Ovary (tissue), 9 donors: Measurements from ENCODE around the gene MRPL34. TPM values are rescaled to one million over a fixed set of nuclear protein-coding genes. Genes with fewer than 3 reads are reported as not detected.

ENCODE experiments used
- DNase-seq, 5 donors: peaks; one replicate each; pipeline ENCODE4 v3.0.0-alpha.2; 2019 to 2020
- H3K27ac ChIP-seq, 2 donors: fragments of 200-600 bp; one replicate each; pipeline versions ENCODE4 v1.5.1 to v1.8.0; 2019 to 2022
- H3K27me3 ChIP-seq: fragments of 200-600 bp; one replicate; pipeline ENCODE4 v1.8.0; 2022
- H3K36me3 ChIP-seq: fragments of 200-600 bp; sonication (generic); one replicate; pipeline ENCODE4 v1.5.1; 2019
- H3K4me1 ChIP-seq: one replicate; pipeline ENCODE4 v1.8.1; 2013; ENCODE audit warnings: mild to moderate bottlenecking, moderate library complexity; ENCODE audit not compliant: insufficient read depth
- H3K4me3 ChIP-seq: fragments of 200-600 bp; sonication (generic); one replicate; pipeline ENCODE4 v1.5.1; 2017
- H3K9me3 ChIP-seq, 2 donors: fragments of 200-600 bp in 1 of 2; sonication (generic) in 1 of 2; one replicate each; pipeline versions ENCODE4 v1.5.1 to v1.8.1; 2013 to 2019; ENCODE audit warnings: mild to moderate bottlenecking in 1 of 2, moderate library complexity in 1 of 2
- EP300 ChIP-seq: sonication (generic); formaldehyde crosslinking; IDR thresholded peaks from one replicate; pipeline ENCODE4 v1.6.1; 2017; ENCODE audit warnings: antibody characterized with exemption
- POLR2A ChIP-seq: fragments of 450-650 bp; IDR thresholded peaks from one replicate; pipeline ENCODE4 v1.6.1; 2017; ENCODE audit warnings: antibody characterized with exemption, mild to moderate bottlenecking, moderate library complexity
- whole genome bisulfite sequencing, 3 donors: extraction: QIAGEN DNeasy Blood & Tissue Kit in 1 of 3; methylation state at CpG; one replicate each; pipeline versions ENCODE4 v1.1.5 to v1.1.7; 2013 to 2017; 5-methylcytosine and 5-hydroxymethylcytosine counted together
- intact Hi-C, 4 donors: fragments of 100-400 bp; cut with DNase I; formaldehyde crosslinking; loops; one replicate each; pipeline versions ENCODE4 v1.11.0 to v1.15.1; 2022 to 2023
- polyA plus RNA-seq, 2 donors: library from polyadenylated mRNA; stranded (reverse); fragments of 200-250 nt in 1 of 2; fragments of 350-450 nt in 1 of 2; fragmentation: Illumina TruSeq in 1 of 2; extraction: RNeasy Lipid Tissue Mini Kit (QIAGEN cat#74804) in 1 of 2; gene quantifications; one replicate each; pipeline ENCODE4 v1.2.3, GENCODE V29; 2013 to 2014
- total RNA-seq, 7 donors: library from RNA; depleted of rRNA in 2 of 7; stranded (reverse); fragments of >200 nt in 2 of 7; fragmentation: NEBNext Ultra II Directional in 3 of 7; extraction: Animal tissue kit (Norgen Biotek cat#: 25700) in 3 of 7; gene quantifications; one replicate each; pipeline versions ENCODE4 v1.1.0 to v1.2.4, GENCODE V29; 2016 to 2023
- TF ChIP-seq, protein P1 (sequence below), 3 donors: fragments of 450-650 bp in 2 of 3; fragments of 200-600 bp in 1 of 3; IDR thresholded peaks; one replicate each; pipeline versions ENCODE4 v1.5.1 to v1.8.0; 2016 to 2022; ENCODE audit warnings: antibody characterized with exemption in 3 of 3, mild to moderate bottlenecking in 1 of 3
- donor health status: DM: no; HTN: no; CAD: no; lungs with moderate emphysema.
- donor health status: DM: no; HTN: no; CAD: no.
- donor health status: Bipolar disorder and iron deficiency.
- donor health status: DM: yes; HTN: yes; CAD: no.
- donor health status: DM: no; HTN: no; CAD: no.
- donor health status: DM: yes; HTN: yes; CAD: no.

Gene MRPL34
- total and polyA plus RNA-seq, 9 donors = 39.5 to 93.4 (median 58.3) TPM

DNA sequence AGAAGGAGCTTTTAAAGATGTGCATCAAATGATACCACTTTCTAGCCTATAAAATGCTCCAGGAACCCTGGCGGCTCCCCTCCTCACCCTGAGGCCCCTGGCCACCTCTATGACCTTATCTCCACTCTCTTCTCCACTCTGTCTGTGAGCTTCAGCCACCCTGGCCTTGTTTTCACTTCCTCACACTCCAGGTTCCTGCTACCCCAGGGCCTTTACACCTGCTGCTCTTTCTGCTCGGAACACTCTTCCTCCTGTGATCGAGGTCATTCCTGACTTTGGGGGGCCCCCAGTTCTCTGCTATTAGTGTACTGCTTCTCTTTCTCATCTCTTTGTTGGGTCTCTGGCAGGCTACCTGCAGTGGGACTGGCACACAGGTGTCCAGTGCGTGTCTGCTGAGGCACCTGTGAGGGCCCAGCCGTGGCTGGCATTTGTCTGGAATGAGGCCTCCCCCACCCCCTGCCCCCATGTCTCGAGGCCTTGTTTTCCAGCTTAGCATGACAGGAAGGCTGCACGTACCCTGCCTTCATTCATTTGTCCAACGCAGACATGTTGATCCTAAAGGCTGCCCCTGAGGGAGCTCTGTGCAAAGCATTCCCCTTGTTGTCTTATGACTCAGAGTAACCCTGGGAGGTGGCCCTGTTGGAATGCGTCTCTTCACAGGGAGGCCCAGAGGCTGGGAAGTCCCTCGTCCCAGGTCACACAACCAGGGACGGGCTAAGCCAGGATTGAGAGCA, 6.0 kb downstream of the MRPL34 start:
- no peaks in the 10 kb centered on the region for H3K36me3 ChIP-seq
- DNase-seq = no peak
- no peak overlapping the region for H3K4me3 ChIP-seq
- 64 to 80% (median 76%) methylated on average over 9 to 11 of the region's 11 CpGs for WGBS, 3 donors
- H3K27ac ChIP-seq = no peak overlapping the region
- TF ChIP-seq EP300 (no peak), POLR2A (no peak)
- TF ChIP-seq, protein P1, sequence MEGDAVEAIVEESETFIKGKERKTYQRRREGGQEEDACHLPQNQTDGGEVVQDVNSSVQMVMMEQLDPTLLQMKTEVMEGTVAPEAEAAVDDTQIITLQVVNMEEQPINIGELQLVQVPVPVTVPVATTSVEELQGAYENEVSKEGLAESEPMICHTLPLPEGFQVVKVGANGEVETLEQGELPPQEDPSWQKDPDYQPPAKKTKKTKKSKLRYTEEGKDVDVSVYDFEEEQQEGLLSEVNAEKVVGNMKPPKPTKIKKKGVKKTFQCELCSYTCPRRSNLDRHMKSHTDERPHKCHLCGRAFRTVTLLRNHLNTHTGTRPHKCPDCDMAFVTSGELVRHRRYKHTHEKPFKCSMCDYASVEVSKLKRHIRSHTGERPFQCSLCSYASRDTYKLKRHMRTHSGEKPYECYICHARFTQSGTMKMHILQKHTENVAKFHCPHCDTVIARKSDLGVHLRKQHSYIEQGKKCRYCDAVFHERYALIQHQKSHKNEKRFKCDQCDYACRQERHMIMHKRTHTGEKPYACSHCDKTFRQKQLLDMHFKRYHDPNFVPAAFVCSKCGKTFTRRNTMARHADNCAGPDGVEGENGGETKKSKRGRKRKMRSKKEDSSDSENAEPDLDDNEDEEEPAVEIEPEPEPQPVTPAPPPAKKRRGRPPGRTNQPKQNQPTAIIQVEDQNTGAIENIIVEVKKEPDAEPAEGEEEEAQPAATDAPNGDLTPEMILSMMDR (IDR thresholded peaks at IDR 0.05) = no peak
- H3K4me1 ChIP-seq = peaks cover 2% of the 10 kb centered on the region
- intact Hi-C loops = no loop called here
- no peaks in the 10 kb centered on the region for H3K9me3 ChIP-seq
- no peaks in the 10 kb centered on the region for H3K27me3 ChIP-seq

DNA sequence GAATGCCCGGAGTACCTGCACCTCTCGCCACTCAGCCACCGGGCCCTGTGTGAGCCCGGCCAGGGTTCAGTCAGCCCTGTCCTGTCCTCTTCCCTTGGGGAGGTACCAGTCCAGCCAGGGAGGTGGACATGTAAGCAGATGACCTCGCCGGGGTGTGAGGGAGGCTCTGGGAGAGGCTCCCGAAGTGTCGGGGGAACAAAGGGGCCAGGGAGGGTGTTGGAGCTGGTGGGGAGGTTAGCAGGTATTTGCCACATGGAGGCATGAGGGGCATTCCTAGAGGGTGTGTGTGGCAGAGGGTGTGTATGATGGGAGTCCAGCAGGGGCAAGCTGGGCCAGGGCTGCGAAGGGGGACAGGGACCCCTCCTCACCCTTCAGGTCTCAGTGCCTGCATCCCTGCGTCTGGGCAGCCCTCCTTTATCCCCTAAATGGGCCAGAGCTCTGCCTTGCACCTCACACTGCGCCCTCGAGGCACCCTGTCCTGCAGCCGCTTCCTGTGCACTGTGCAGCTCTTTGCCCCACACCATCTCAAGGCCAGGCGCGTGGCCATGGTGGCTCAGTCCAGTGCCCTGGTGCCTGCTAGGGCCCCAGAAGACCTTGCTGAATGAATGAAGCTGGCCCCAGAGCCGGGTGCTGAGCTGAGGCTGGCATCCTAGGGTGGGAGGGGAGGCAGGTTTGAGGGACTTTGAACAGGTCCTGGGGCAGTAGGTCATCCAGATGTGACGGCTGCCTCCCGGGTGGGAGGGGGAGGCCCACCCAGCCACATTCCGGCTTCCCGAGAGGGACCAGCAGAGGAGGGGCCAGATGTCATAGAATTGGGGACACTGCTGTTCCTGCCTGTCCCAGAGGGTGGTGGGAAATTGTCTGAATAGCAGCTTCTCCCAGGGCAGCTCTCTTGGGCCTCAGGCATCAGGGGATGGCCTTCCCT, 6.8 kb downstream of the MRPL34 start:
- no peak for DNase-seq
- Histone ChIP-seq H3K27me3 (no peaks in the 10 kb centered on the region), H3K4me1 (peaks cover 2% of the 10 kb centered on the region), H3K4me3 (no peak overlapping the region), H3K36me3 (no peaks in the 10 kb centered on the region), H3K27ac (no peak overlapping the region), H3K9me3 (no peaks in the 10 kb centered on the region)
- 76 to 85% (median 83%) methylated on average over 20 of the region's 20 CpGs for WGBS, 3 donors
- intact Hi-C loops = no loop called here
- TF ChIP-seq EP300 = no peak
- TF ChIP-seq, protein P1 (IDR thresholded peaks at IDR 0.05) = no peak
- no peak for TF ChIP-seq POLR2A

DNA sequence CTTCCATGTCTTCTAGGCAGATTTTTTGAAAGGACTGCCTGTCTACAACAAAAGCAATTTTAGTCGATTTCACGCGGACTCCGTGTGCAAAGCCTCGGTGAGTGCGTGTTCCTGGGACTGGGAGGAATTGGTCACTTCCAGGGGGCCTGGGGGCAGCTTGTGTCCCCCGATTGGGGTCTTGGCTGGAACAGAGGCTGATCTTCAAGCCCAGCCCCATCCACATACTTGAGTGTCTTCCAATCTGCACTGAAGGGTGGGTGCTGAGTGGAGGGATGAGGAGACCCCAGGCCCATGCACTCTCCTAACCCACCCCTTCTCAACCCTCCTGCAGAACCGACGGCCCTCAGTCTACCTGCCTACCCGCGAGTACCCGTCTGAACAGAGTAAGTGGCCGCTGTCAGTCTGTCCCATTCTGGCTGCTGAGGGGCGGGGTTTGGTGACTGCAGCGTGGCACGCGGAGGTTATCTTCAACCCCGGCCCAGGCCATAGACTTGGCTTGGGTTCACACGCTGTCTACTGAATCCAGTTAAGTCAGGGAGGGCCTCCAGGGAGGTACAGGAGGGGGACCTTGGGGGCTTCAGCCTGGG, 8.4 kb downstream of the MRPL34 start:
- Histone ChIP-seq H3K4me3 (no peak overlapping the region), H3K4me1 (no peaks in the 10 kb centered on the region), H3K9me3 (no peaks in the 10 kb centered on the region), H3K27me3 (no peaks in the 10 kb centered on the region), H3K27ac (no peak overlapping the region), H3K36me3 (no peaks in the 10 kb centered on the region)
- WGBS, 3 donors = 89 to 93% (median 89%) methylated on average over 19 of the region's 19 CpGs
- intact Hi-C loops = no loop called here
- no peak for TF ChIP-seq POLR2A
- TF ChIP-seq, protein P1 (IDR thresholded peaks at IDR 0.05) = no peak
- TF ChIP-seq EP300 = no peak
- no peak for DNase-seq

DNA sequence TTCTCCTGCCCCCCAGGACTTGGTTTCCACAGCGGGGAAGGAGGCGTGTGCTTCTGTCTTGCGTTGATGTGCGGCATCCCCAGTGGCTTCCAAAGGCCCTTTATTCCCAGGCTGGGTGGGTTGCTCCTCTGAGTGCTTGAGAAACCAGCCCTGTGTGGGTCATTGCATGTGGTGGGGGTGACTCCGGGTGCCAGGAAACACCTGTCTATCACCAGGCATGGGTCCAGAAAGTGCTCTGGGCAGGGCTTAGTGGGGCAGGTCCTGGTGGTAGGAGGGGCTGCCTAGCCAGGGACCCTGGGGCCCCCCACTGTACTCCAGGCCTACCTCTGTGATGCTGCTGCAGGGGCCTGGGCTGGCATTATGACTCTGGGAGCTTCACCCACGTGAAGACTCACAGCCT, 13.3 kb downstream of the MRPL34 start:
- TF ChIP-seq, protein P1 (IDR thresholded peaks at IDR 0.05) = no peak
- TF ChIP-seq EP300 (no peak), POLR2A (no peak)
- 73 to 75% (median 75%) methylated on average over 6 of the region's 6 CpGs for WGBS, 3 donors
- Histone ChIP-seq H3K9me3 (no peaks in the 10 kb centered on the region), H3K36me3 (no peaks in the 10 kb centered on the region), H3K27me3 (no peaks in the 10 kb centered on the region), H3K27ac (no peak overlapping the region), H3K4me3 (no peak overlapping the region), H3K4me1 (no peaks in the 10 kb centered on the region)
- no peak for DNase-seq
- intact Hi-C loops = no loop called here
